HepG2 (cell line): ENCODE measurements around the gene DYNC1I2. TPM values are rescaled to one million over a fixed set of nuclear protein-coding genes. Genes with fewer than 3 reads are reported as not detected.

Experiments
- ATF3 ChIP-seq: sonication (generic); formaldehyde crosslinking; IDR thresholded peaks from 2 replicates; pipeline ENCODE4 v1.4.0; 2020; ENCODE audit warnings: missing genetic modification reagents
- ATF7-NPFF ChIP-seq: sonication (generic); formaldehyde crosslinking; IDR thresholded peaks from 2 replicates; pipeline ENCODE4 v1.8.1; 2023; ENCODE audit warnings: mild to moderate bottlenecking, low read depth, missing genetic modification reagents, moderate library complexity
- BHLHE40 ChIP-seq: IDR thresholded peaks from 2 replicates; pipeline ENCODE4 v1.6.1; 2011; ENCODE audit warnings: low read length, improper control_type of control experiment
- ELF4 ChIP-seq: sonication (generic); formaldehyde crosslinking; IDR thresholded peaks from 2 replicates; pipeline ENCODE4 v1.5.0; 2020; ENCODE audit warnings: missing genetic modification reagents, mild to moderate bottlenecking, moderate library complexity, borderline replicate concordance
- ETS1 ChIP-seq: sonication (generic); formaldehyde crosslinking; IDR thresholded peaks from 2 replicates; pipeline ENCODE4 v1.4.0; 2020; ENCODE audit warnings: missing genetic modification reagents
- GLMP ChIP-seq: sonication (generic); formaldehyde crosslinking; IDR thresholded peaks from 2 replicates; pipeline ENCODE4 v1.9.0; 2021; ENCODE audit warnings: missing genetic modification reagents, mild to moderate bottlenecking, borderline replicate concordance
- KAT8 ChIP-seq: IDR thresholded peaks from 2 replicates; pipeline ENCODE4 v1.6.1; 2016; ENCODE audit warnings: missing genetic modification reagents, missing compliant biosample characterization
- NFIB ChIP-seq: sonication (generic); formaldehyde crosslinking; IDR thresholded peaks from 2 replicates; pipeline ENCODE4 v1.9.0; 2021; ENCODE audit warnings: missing genetic modification reagents, mild to moderate bottlenecking, borderline replicate concordance
- SNAI1 ChIP-seq: sonication (generic); formaldehyde crosslinking; IDR thresholded peaks from 2 replicates; pipeline ENCODE4 v1.5.0; 2020; ENCODE audit warnings: mild to moderate bottlenecking, missing genetic modification reagents, borderline replicate concordance
- SOX6 ChIP-seq, 2 experiments: fragments of 450-650 bp in 1 of 2; sonication (generic) in 1 of 2; formaldehyde crosslinking in 1 of 2; IDR thresholded peaks; 2 replicates each; pipeline versions ENCODE4 v1.4.0 to v1.6.1; 2017 to 2020; ENCODE audit warnings: antibody characterized with exemption in 1 of 2, mild to moderate bottlenecking in 1 of 2, missing genetic modification reagents in 1 of 2
- ZFP62 ChIP-seq: sonication (generic); formaldehyde crosslinking; IDR thresholded peaks from 2 replicates; pipeline ENCODE4 v1.4.0; 2020; ENCODE audit warnings: missing genetic modification reagents
- ZFX ChIP-seq: sonication (generic); formaldehyde crosslinking; IDR thresholded peaks from 2 replicates; pipeline ENCODE4 v1.4.0; 2020; ENCODE audit warnings: mild to moderate bottlenecking, low read depth, missing genetic modification reagents, moderate library complexity
- ZNF615 ChIP-seq: sonication (generic); formaldehyde crosslinking; IDR thresholded peaks from 2 replicates; pipeline ENCODE4 v1.5.0; 2020; ENCODE audit warnings: mild to moderate bottlenecking, missing genetic modification reagents, borderline replicate concordance
- polyA plus RNA-seq, 8 experiments: library from polyadenylated mRNA; depleted of rRNA in 3 of 8; stranded (reverse) in 7 of 8; unstranded in 1 of 8; fragments of >200 nt; fragmentation: Illumina TruSeq in 4 of 8; extraction: Trizol in 4 of 8; gene quantifications; 2 replicates each; pipeline versions ENCODE4 v1.2.1 to v1.2.3, GENCODE V29; 2011 to 2016; ENCODE audit warnings: low read depth in 4 of 8, missing spikeins in 1 of 8, mixed read lengths in 1 of 8; ENCODE audit not compliant: insufficient read depth in 1 of 8
- total RNA-seq, 5 experiments: library from RNA; depleted of rRNA; stranded (reverse); fragments of >200 nt; fragmentation: Illumina TruSeq; extraction: Trizol; gene quantifications; 2 replicates each; pipeline ENCODE4 v1.2.3, GENCODE V29; 2016; ENCODE audit warnings: low read depth in 1 of 5
- TF ChIP-seq, protein P1 (sequence below): sonication (generic); formaldehyde crosslinking; IDR thresholded peaks from 2 replicates; pipeline ENCODE4 v1.5.1; 2020; ENCODE audit warnings: mild to moderate bottlenecking, missing genetic modification reagents, borderline replicate concordance
- TF ChIP-seq, protein P2 (sequence below): sonication (generic); formaldehyde crosslinking; IDR thresholded peaks from 2 replicates; pipeline ENCODE4 v1.4.0; 2020; ENCODE audit warnings: mild to moderate bottlenecking, missing genetic modification reagents
- TF ChIP-seq, protein P3 (sequence below), 2 experiments: fragments of 450-650 bp in 1 of 2; sonication (generic) in 1 of 2; formaldehyde crosslinking; IDR thresholded peaks; 2 replicates each; pipeline versions ENCODE4 v1.5.0 to v1.8.0; 2020 to 2022; ENCODE audit warnings: mild to moderate bottlenecking in 1 of 2, missing genetic modification reagents in 1 of 2

Gene DYNC1I2
- total and polyA plus RNA-seq, 2 of the 13 experiments (the other 11 are each of a cell fraction or from before 2014, with no cell fraction given), result 84.0 to 99.8 TPM

DNA sequence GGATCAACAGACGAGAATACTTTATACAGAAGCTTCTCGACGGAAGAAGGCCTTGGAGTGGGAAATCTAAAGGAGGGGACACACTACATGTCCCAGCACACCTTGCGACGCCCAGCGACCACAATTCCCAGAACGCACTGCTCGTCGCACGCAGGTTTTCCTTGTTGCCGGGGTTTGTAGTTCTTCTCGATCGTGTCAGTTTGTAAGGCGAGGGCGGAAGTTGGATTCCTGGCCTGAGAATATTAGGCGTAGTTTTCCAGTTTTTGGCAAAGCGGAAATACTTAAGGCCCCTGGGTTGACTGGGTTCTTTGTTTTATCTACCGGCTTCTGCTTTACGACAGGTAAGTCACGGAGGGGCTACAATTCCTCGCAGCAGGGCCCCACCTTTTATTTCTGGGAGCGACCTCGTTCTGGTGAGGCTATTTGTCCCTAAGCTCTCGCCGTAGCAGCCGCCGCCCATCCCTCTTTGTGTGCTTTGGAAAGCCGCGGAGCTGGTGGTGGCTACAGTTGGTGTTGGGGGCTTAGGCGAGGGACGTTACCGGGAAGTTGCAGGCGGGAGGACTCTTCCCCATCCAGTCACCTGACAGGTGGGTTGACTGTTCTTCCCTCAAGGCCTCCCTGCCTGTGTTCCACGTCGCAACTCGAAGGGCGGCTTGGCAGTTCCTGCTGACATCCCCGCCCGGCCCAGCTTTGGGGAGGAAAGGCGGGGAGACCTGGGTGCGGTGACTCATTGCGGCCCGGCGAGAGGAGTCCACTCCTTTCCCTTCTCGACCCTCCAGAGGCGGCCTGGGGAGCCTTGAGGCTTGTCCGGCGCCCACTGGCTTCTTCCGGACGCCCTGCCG is at the start of gene DYNC1I2 (continued):
- TF ChIP-seq, protein P1, sequence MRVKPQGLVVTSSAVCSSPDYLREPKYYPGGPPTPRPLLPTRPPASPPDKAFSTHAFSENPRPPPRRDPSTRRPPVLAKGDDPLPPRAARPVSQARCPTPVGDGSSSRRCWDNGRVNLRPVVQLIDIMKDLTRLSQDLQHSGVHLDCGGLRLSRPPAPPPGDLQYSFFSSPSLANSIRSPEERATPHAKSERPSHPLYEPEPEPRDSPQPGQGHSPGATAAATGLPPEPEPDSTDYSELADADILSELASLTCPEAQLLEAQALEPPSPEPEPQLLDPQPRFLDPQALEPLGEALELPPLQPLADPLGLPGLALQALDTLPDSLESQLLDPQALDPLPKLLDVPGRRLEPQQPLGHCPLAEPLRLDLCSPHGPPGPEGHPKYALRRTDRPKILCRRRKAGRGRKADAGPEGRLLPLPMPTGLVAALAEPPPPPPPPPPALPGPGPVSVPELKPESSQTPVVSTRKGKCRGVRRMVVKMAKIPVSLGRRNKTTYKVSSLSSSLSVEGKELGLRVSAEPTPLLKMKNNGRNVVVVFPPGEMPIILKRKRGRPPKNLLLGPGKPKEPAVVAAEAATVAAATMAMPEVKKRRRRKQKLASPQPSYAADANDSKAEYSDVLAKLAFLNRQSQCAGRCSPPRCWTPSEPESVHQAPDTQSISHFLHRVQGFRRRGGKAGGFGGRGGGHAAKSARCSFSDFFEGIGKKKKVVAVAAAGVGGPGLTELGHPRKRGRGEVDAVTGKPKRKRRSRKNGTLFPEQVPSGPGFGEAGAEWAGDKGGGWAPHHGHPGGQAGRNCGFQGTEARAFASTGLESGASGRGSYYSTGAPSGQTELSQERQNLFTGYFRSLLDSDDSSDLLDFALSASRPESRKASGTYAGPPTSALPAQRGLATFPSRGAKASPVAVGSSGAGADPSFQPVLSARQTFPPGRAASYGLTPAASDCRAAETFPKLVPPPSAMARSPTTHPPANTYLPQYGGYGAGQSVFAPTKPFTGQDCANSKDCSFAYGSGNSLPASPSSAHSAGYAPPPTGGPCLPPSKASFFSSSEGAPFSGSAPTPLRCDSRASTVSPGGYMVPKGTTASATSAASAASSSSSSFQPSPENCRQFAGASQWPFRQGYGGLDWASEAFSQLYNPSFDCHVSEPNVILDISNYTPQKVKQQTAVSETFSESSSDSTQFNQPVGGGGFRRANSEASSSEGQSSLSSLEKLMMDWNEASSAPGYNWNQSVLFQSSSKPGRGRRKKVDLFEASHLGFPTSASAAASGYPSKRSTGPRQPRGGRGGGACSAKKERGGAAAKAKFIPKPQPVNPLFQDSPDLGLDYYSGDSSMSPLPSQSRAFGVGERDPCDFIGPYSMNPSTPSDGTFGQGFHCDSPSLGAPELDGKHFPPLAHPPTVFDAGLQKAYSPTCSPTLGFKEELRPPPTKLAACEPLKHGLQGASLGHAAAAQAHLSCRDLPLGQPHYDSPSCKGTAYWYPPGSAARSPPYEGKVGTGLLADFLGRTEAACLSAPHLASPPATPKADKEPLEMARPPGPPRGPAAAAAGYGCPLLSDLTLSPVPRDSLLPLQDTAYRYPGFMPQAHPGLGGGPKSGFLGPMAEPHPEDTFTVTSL (CRISPR knock-in tag), result peak; percentile 61; the same call in 1 of the 2 replicates
- TF ChIP-seq, protein P2, sequence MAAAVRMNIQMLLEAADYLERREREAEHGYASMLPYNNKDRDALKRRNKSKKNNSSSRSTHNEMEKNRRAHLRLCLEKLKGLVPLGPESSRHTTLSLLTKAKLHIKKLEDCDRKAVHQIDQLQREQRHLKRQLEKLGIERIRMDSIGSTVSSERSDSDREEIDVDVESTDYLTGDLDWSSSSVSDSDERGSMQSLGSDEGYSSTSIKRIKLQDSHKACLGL (CRISPR knock-in tag), result peak; percentile 82
- no peak for TF ChIP-seq BHLHE40
- TF ChIP-seq NFIB (CRISPR knock-in tag), result no peak
- no peak; the same call in 1 of the 2 replicates for TF ChIP-seq SNAI1 (CRISPR knock-in tag)
- peak; percentile 21; the same call in 1 of the 2 replicates for TF ChIP-seq ZNF615
- peak; percentile 89 for TF ChIP-seq ATF7-NPFF (CRISPR knock-in tag)
- TF ChIP-seq SOX6 (IDR thresholded peaks at IDR 0.05), result no peak
- peak; percentile 66 for TF ChIP-seq SOX6 (CRISPR knock-in tag; IDR thresholded peaks at IDR 0.05)
- TF ChIP-seq, protein P3, sequence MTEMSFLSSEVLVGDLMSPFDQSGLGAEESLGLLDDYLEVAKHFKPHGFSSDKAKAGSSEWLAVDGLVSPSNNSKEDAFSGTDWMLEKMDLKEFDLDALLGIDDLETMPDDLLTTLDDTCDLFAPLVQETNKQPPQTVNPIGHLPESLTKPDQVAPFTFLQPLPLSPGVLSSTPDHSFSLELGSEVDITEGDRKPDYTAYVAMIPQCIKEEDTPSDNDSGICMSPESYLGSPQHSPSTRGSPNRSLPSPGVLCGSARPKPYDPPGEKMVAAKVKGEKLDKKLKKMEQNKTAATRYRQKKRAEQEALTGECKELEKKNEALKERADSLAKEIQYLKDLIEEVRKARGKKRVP (CRISPR knock-in tag; IDR thresholded peaks at IDR 0.05), result peak in 1 of 2 experiments; percentile 58; a peak in 2 of 4 replicates
- peak; percentile 57; the same call in 1 of the 2 replicates for TF ChIP-seq ATF3
- no peak for TF ChIP-seq ETS1 (CRISPR knock-in tag)
- TF ChIP-seq ELF4 (CRISPR knock-in tag), result peak; percentile 99
- peak; percentile 91; the same call in 1 of the 2 replicates for TF ChIP-seq ZFP62 (CRISPR knock-in tag)
- peak; percentile 97 for TF ChIP-seq ZFX (CRISPR knock-in tag)
- TF ChIP-seq KAT8, result peak; percentile 92
- no peak for TF ChIP-seq GLMP (CRISPR knock-in tag)
